Midbrain (tissue), 1 donor: ENCODE results near the gene OR4A47.
A peak's percentile ranks its signal among the peaks of the same experiment; 100 is the strongest.
"Not testable (repeated sequence)": the region's sequence is repeated elsewhere in the genome, so short reads cannot be mapped to it uniquely, and the experiment has no call there.

Experiments used
- DNase-seq: peaks from one replicate; lab custom pipeline; 2025; lab: John Stamatoyannopoulos, UW

The OR4A47 gene

GRCh38 chr11:48488493-48488892 lies at the start of gene OR4A47:
OR4A47 (plus strand) TSS chr11:48488793; CDS start chr11:48488793, 0 bp downstream.
- DNase-seq = not testable (repeated sequence)

DNA sequence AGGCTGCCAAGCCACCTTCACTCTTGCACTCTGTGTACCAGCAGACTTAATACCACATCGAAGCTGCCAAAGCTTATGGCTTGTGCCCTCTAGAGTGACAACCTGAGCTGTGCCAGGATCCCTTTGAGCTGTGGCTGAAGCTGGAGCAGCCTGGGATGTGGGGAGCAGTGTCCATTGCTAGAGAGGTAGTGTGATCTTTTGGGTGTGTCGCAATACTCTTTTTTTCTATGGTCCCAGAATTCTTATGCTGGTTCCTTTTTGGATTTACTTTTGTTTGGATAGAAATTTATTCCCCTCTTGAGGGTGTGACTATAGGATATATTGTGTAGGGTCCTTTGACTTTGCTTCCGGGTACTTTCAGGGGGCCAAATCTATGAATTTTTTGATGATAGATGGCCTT lies 32.7 kb upstream of the OR4A47 start:
- DNase-seq = not testable (repeated sequence)

DNA sequence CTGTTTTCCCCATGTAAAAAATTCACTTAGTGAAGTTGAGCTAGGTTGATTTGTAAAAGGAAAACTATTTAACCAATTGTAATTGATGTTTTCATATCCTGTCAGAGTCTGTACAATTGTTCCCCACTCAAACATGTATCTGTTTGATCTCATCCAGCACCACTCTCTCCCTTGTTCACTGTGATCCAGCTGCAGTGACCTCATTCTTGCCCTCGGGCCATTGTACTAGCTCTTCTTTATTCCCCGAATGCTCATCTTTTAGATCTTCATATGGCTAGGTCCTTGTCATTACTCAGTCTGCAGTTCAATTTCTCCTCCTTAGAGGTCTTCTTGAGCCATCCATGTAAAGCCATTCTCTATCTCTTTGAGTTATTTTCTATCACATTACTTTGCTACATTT lies 14.6 kb upstream of the OR4A47 start:
- DNase-seq = peak; percentile 0

DNA sequence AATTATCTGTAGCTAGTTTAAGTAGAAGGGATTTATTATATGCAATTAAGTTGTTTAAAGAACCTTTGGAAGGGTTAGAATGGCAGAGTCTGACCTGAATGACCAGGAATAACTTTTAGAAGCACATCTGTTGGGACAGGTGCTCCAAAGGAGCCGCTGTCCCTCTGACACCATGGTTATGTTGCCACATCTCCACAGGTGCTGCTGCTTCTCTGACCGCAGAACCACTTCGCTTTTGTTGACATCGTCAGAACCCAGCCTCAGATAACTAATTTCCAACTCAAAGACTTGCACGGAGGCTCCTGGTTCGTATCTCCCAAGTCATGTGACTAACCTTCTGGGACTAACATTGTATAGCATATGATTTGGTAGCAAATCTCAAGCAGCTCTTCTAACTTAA lies 13.9 kb upstream of the OR4A47 start:
- DNase-seq = not testable (repeated sequence)

DNA sequence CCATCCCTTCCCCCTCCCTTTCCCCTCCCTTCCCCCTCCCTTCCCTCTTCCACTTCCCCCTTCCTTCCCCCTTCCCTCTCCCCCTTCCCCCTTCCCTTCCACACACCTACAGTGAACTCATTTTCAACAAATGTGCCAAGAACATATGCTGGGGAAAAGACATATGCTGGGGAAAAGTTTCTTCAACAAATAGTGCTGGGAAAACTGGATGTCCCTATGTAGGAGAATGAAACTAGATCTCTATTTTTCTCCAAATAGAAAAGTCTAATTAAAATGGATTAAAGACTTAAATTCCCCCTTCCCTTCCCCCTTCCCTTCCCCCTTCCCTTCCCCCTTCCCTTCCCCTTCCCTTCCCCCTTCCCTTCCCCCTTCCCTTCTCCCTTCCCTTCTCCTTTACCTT lies 17.6 kb downstream of the OR4A47 start:
- DNase-seq = not testable (repeated sequence)

DNA sequence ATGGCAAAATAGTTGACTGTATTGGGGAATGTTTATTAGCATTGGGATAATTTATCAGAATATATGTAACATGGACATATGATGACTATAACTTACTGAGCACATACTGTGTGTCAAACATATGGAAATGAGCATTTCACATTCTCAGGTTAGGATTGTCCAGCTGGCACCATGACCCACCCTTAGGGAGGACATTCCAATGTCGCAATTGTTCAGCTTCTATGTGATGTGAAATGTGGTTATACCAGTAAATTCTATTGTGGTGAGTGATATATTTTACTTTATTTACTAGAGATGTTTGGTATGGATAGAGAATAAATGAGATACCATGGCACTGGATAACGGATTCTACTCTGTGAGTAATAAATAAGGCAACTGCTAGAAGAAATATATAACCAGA lies 50.4 kb downstream of the OR4A47 start:
- DNase-seq = no peak
